DND-41 (cell line): ENCODE measurements around the gene PPP1R13B.

Source experiments
- EZH2 ChIP-seq: IDR thresholded peaks from 3 replicates; pipeline ENCODE4 v1.6.1; 2012; ENCODE audit warnings: borderline replicate concordance, low read depth, mild to moderate bottlenecking, moderate library complexity, low read length, inconsistent platforms; ENCODE audit not compliant: severe bottlenecking
- TF ChIP-seq, protein P1 (sequence below): IDR thresholded peaks from 2 replicates; pipeline ENCODE4 v1.5.1; 2012; ENCODE audit warnings: borderline replicate concordance, low read length, moderate library complexity, mild to moderate bottlenecking; ENCODE audit not compliant: poor library complexity, severe bottlenecking; ENCODE audit errors: extremely low read depth

DNA sequence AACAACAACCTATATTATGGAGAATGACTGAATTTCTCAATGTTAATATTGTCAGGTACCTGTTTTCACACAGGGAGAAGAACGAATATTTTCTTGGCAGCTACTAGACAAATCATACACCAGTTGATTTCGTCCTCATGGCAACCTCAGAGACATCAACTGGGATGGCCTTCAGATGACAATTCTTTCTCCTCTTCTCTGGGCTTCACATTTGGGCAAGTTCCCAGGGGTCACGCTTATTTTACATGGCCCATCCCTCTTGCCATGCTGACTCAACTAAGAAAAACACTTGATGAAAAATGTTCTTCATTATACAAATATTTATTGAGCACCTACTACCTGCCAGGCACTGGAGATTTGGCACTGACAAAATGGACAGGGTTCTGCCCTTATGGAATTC, 29.0 kb downstream of the PPP1R13B start:
- TF ChIP-seq, protein P1, sequence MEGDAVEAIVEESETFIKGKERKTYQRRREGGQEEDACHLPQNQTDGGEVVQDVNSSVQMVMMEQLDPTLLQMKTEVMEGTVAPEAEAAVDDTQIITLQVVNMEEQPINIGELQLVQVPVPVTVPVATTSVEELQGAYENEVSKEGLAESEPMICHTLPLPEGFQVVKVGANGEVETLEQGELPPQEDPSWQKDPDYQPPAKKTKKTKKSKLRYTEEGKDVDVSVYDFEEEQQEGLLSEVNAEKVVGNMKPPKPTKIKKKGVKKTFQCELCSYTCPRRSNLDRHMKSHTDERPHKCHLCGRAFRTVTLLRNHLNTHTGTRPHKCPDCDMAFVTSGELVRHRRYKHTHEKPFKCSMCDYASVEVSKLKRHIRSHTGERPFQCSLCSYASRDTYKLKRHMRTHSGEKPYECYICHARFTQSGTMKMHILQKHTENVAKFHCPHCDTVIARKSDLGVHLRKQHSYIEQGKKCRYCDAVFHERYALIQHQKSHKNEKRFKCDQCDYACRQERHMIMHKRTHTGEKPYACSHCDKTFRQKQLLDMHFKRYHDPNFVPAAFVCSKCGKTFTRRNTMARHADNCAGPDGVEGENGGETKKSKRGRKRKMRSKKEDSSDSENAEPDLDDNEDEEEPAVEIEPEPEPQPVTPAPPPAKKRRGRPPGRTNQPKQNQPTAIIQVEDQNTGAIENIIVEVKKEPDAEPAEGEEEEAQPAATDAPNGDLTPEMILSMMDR = no peak
- TF ChIP-seq EZH2 = no peak
